Upper lobe of right lung (tissue), 1 donor: ENCODE results near the gene TMEM222. TPM values are rescaled to one million over a fixed set of nuclear protein-coding genes. Genes with fewer than 3 reads are reported as not detected.
A peak's percentile ranks its signal among the peaks of the same experiment; 100 is the strongest.

Experiments used
- ATAC-seq: fragments of 200-7000 bp; cut with Tn5 transposase; one replicate; pipeline ENCODE4 v1.9.1; 2020; ENCODE audit warnings: mild to moderate bottlenecking, moderate library complexity
- DNase-seq: peaks from one replicate; pipeline ENCODE4 v3.0.0-alpha.2; 2020
- H3K27ac ChIP-seq: fragments of 200-600 bp; one replicate; pipeline ENCODE4 v1.8.0; 2022
- H3K27me3 ChIP-seq: fragments of 200-600 bp; one replicate; pipeline ENCODE4 v1.8.0; 2022; ENCODE audit warnings: mild to moderate bottlenecking
- H3K36me3 ChIP-seq: fragments of 200-600 bp; one replicate; pipeline ENCODE4 v1.8.0; 2022
- H3K4me1 ChIP-seq: fragments of 200-600 bp; one replicate; pipeline ENCODE4 v1.8.0; 2022
- H3K4me3 ChIP-seq: fragments of 200-600 bp; one replicate; pipeline ENCODE4 v1.8.0; 2022; ENCODE audit warnings: mild to moderate bottlenecking
- H3K9me3 ChIP-seq: fragments of 200-600 bp; one replicate; pipeline ENCODE4 v1.8.0; 2022
- intact Hi-C: fragments of 100-400 bp; cut with DNase I; formaldehyde crosslinking; loops from one replicate; pipeline ENCODE4 v1.11.0; 2022
- total RNA-seq: library from RNA; stranded (reverse); fragmentation: NEBNext Ultra II Directional; extraction: Animal tissue kit (Norgen Biotek cat#: 25700); gene quantifications from one replicate; pipeline ENCODE4 v1.2.1, GENCODE V29; 2021
- TF ChIP-seq, protein P1 (sequence below): fragments of 200-600 bp; IDR thresholded peaks from one replicate; pipeline ENCODE4 v1.8.0; 2022; ENCODE audit warnings: antibody characterized with exemption
- donor health status: DM: no; HTN: yes; CAD: no; lungs with severe emphysema.

TMEM222 gene
- total RNA-seq, 1 donor from 2014 or later = 36.7 TPM

DNA sequence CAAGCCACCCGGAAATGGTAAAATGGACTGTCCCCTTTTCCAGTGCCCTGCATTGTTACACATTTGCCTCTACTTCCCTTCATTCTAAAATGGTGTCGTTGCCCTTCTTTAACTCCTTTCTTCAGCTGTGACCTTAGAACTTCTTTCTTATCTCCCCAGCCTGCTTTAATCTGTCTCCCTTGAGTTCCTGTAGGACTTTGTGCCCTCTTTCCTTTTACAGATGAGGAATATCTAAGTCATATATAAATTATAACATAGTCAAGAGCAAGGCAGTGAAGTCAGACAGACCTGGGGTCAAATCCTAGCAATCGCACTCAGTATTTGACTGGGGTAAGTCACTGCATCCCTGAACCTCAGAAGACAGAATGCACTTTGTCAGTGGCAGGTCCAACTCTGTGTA, 31.4 kb upstream of the TMEM222 start:
- no peaks in the 10 kb centered on the region for H3K27me3 ChIP-seq
- DNase-seq (no peak), ATAC-seq (no peak)
- intact Hi-C loops = no loop called here
- H3K9me3 ChIP-seq = no peaks in the 10 kb centered on the region
- no peak overlapping the region for H3K4me3 ChIP-seq
- H3K36me3 ChIP-seq = peaks cover 65% of the 10 kb centered on the region
- no peaks in the 10 kb centered on the region for H3K4me1 ChIP-seq
- no peak overlapping the region for H3K27ac ChIP-seq
- TF ChIP-seq, protein P1, sequence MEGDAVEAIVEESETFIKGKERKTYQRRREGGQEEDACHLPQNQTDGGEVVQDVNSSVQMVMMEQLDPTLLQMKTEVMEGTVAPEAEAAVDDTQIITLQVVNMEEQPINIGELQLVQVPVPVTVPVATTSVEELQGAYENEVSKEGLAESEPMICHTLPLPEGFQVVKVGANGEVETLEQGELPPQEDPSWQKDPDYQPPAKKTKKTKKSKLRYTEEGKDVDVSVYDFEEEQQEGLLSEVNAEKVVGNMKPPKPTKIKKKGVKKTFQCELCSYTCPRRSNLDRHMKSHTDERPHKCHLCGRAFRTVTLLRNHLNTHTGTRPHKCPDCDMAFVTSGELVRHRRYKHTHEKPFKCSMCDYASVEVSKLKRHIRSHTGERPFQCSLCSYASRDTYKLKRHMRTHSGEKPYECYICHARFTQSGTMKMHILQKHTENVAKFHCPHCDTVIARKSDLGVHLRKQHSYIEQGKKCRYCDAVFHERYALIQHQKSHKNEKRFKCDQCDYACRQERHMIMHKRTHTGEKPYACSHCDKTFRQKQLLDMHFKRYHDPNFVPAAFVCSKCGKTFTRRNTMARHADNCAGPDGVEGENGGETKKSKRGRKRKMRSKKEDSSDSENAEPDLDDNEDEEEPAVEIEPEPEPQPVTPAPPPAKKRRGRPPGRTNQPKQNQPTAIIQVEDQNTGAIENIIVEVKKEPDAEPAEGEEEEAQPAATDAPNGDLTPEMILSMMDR = no peak

- peak; percentile 79 for ATAC-seq
- Histone ChIP-seq H3K4me1 (no peaks in the 10 kb centered on the region), H3K27ac (no peak overlapping the region)
These were observed 29.9 kb upstream of the TMEM222 start for GRCh38 chr1:27292106-27292505.

GRCh38 chr1:27293915-27294314, 28.0 kb upstream of the TMEM222 start:
- Histone ChIP-seq H3K36me3 (peaks cover 65% of the 10 kb centered on the region), H3K27me3 (no peaks in the 10 kb centered on the region), H3K4me3 (no peak overlapping the region), H3K9me3 (no peaks in the 10 kb centered on the region), H3K27ac (no peak overlapping the region), H3K4me1 (peaks cover under 1% of the 10 kb centered on the region)
- intact Hi-C loops = no loop called here
- TF ChIP-seq, protein P1 = no peak
- DNase-seq (no peak), ATAC-seq (no peak)

More at GRCh38 chr1:27292106-27292505, 29.9 kb upstream of the TMEM222 start:
- TF ChIP-seq, protein P1 = no peak
- no peaks in the 10 kb centered on the region for H3K27me3 ChIP-seq
- H3K4me3 ChIP-seq = no peak overlapping the region
- no peaks in the 10 kb centered on the region for H3K9me3 ChIP-seq
- intact Hi-C loops = no loop called here
- DNase-seq = no peak
- peaks cover 61% of the 10 kb centered on the region for H3K36me3 ChIP-seq

GRCh38 chr1:27296773-27297291, 25.1 kb upstream of the TMEM222 start:
- Histone ChIP-seq H3K9me3 (no peaks in the 10 kb centered on the region), H3K4me1 (peaks cover 21% of the 10 kb centered on the region), H3K36me3 (peaks cover 61% of the 10 kb centered on the region), H3K4me3 (no peak overlapping the region), H3K27ac (no peak overlapping the region), H3K27me3 (no peaks in the 10 kb centered on the region)
- intact Hi-C loops = no loop called here
- TF ChIP-seq, protein P1 = peak; percentile 59
- ATAC-seq = peak; percentile 51
- DNase-seq = peak; percentile 86

DNA sequence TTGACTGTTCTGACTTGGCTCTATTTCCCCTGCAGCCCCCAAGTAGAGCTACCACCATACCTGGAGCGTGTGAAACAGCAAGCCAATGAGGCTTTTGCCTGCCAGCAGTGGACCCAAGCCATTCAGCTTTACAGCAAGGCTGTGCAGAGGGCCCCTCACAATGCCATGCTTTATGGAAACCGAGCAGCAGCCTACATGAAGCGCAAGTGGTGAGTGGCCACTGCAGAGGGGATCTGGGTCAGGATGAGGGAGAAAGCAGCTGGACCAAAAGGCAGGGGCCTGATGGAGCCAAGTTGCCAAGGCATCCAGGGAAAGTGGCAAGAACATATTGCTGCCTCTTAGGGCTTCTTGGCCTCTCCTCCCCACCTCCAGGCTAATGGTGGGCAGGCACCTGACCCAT, 24.1 kb upstream of the TMEM222 start:
- peaks cover 58% of the 10 kb centered on the region for H3K36me3 ChIP-seq
- H3K9me3 ChIP-seq = no peaks in the 10 kb centered on the region

More for the DNA sequence above, 24.1 kb upstream of the TMEM222 start:
- no peak overlapping the region for H3K27ac ChIP-seq
- no peak for ATAC-seq
- intact Hi-C loops = no loop called here
- no peak overlapping the region for H3K4me3 ChIP-seq
- DNase-seq = no peak
- H3K27me3 ChIP-seq = no peaks in the 10 kb centered on the region
- H3K4me1 ChIP-seq = peaks cover 21% of the 10 kb centered on the region
- TF ChIP-seq, protein P1 = no peak
